ES-I3 (cell line): ENCODE results near the gene DNAJC15.

Experiments used
- H3K36me3 ChIP-seq: 2 replicates; pipeline ENCODE4 v1.6.1; 2013; ENCODE audit warnings: mild to moderate bottlenecking, low read length, control low read depth, moderate library complexity; ENCODE audit not compliant: insufficient read depth
- H3K4me1 ChIP-seq: 2 replicates; pipeline ENCODE4 v1.6.1; 2013; ENCODE audit warnings: mild to moderate bottlenecking, control low read depth, low read length; ENCODE audit not compliant: insufficient read depth
- H3K9ac ChIP-seq: 2 replicates; pipeline ENCODE4 v1.6.1; 2013; ENCODE audit warnings: low read depth, mild to moderate bottlenecking, low read length, moderate library complexity
- H3K9me3 ChIP-seq: 2 replicates; pipeline ENCODE4 v1.6.1; 2013; ENCODE audit warnings: mild to moderate bottlenecking, low read length, moderate library complexity; ENCODE audit not compliant: control insufficient read depth, insufficient read depth

DNAJC15 gene

GRCh38 chr13:43102304-43102703 is 78.9 kb downstream of the DNAJC15 start:
- Histone ChIP-seq H3K4me1 (no peaks in the 10 kb centered on the region), H3K9ac (no peak overlapping the region), H3K9me3 (no peaks in the 10 kb centered on the region), H3K36me3 (no peaks in the 10 kb centered on the region)

GRCh38 chr13:43107780-43108179 is 84.4 kb downstream of the DNAJC15 start:
- Histone ChIP-seq H3K9me3 (no peaks in the 10 kb centered on the region), H3K9ac (no peak overlapping the region), H3K36me3 (no peaks in the 10 kb centered on the region), H3K4me1 (no peaks in the 10 kb centered on the region)

- H3K9ac ChIP-seq = no peak overlapping the region
- H3K36me3 ChIP-seq = no peaks in the 10 kb centered on the region
- H3K9me3 ChIP-seq = no peaks in the 10 kb centered on the region
- no peaks in the 10 kb centered on the region for H3K4me1 ChIP-seq
These were observed 86.7 kb downstream of the DNAJC15 start for GRCh38 chr13:43110036-43110435.

GRCh38 chr13:43110658-43111057 is 87.3 kb downstream of the DNAJC15 start:
- Histone ChIP-seq H3K4me1 (no peaks in the 10 kb centered on the region), H3K9ac (no peak overlapping the region), H3K9me3 (no peaks in the 10 kb centered on the region)

GRCh38 chr13:43111559-43112400 is 88.4 kb downstream of the DNAJC15 start:
- Histone ChIP-seq H3K9ac (no peak overlapping the region), H3K36me3 (no peaks in the 10 kb centered on the region), H3K4me1 (no peaks in the 10 kb centered on the region), H3K9me3 (no peaks in the 10 kb centered on the region)

More at GRCh38 chr13:43110658-43111057, 87.3 kb downstream of the DNAJC15 start:
- no peaks in the 10 kb centered on the region for H3K36me3 ChIP-seq

GRCh38 chr13:43113603-43114002 is 90.2 kb downstream of the DNAJC15 start:
- no peaks in the 10 kb centered on the region for H3K9me3 ChIP-seq
- H3K9ac ChIP-seq = no peak overlapping the region
- H3K4me1 ChIP-seq = no peaks in the 10 kb centered on the region
- H3K36me3 ChIP-seq = no peaks in the 10 kb centered on the region

GRCh38 chr13:43114504-43114903 is 91.1 kb downstream of the DNAJC15 start:
- no peaks in the 10 kb centered on the region for H3K9me3 ChIP-seq
- no peak overlapping the region for H3K9ac ChIP-seq
- H3K4me1 ChIP-seq = no peaks in the 10 kb centered on the region
- no peaks in the 10 kb centered on the region for H3K36me3 ChIP-seq

GRCh38 chr13:43115141-43115540 is 91.8 kb downstream of the DNAJC15 start:
- H3K9me3 ChIP-seq = no peaks in the 10 kb centered on the region

GRCh38 chr13:43116242-43116641 is 92.9 kb downstream of the DNAJC15 start:
- H3K4me1 ChIP-seq = no peaks in the 10 kb centered on the region
- H3K9me3 ChIP-seq = no peaks in the 10 kb centered on the region
- no peak overlapping the region for H3K9ac ChIP-seq
- H3K36me3 ChIP-seq = no peaks in the 10 kb centered on the region

More at GRCh38 chr13:43115141-43115540, 91.8 kb downstream of the DNAJC15 start:
- Histone ChIP-seq H3K9ac (no peak overlapping the region), H3K4me1 (no peaks in the 10 kb centered on the region), H3K36me3 (no peaks in the 10 kb centered on the region)

- Histone ChIP-seq H3K9me3 (no peaks in the 10 kb centered on the region), H3K4me1 (no peaks in the 10 kb centered on the region; the same call in 1 of the 2 replicates), H3K9ac (no peak overlapping the region), H3K36me3 (no peaks in the 10 kb centered on the region)
These were observed 95.1 kb downstream of the DNAJC15 start for GRCh38 chr13:43118521-43118920.

- no peaks in the 10 kb centered on the region for H3K36me3 ChIP-seq
- no peaks in the 10 kb centered on the region for H3K9me3 ChIP-seq
- H3K4me1 ChIP-seq = no peaks in the 10 kb centered on the region; the same call in 1 of the 2 replicates
These were observed 95.8 kb downstream of the DNAJC15 start for GRCh38 chr13:43119206-43119605.

GRCh38 chr13:43122791-43123190 is 99.4 kb downstream of the DNAJC15 start:
- H3K9me3 ChIP-seq = no peaks in the 10 kb centered on the region
- H3K9ac ChIP-seq = no peak overlapping the region
- peaks cover 12% of the 10 kb centered on the region for H3K4me1 ChIP-seq
- H3K36me3 ChIP-seq = no peaks in the 10 kb centered on the region

More at GRCh38 chr13:43119206-43119605, 95.8 kb downstream of the DNAJC15 start:
- H3K9ac ChIP-seq = no peak overlapping the region

GRCh38 chr13:43123856-43124255 is 100.5 kb downstream of the DNAJC15 start:
- Histone ChIP-seq H3K9me3 (no peaks in the 10 kb centered on the region), H3K36me3 (no peaks in the 10 kb centered on the region), H3K4me1 (peaks cover 15% of the 10 kb centered on the region), H3K9ac (no peak overlapping the region)

GRCh38 chr13:43124490-43124889 is 101.1 kb downstream of the DNAJC15 start:
- Histone ChIP-seq H3K9me3 (no peaks in the 10 kb centered on the region), H3K36me3 (no peaks in the 10 kb centered on the region), H3K4me1 (peaks cover 15% of the 10 kb centered on the region), H3K9ac (no peak overlapping the region)

- Histone ChIP-seq H3K4me1 (peaks cover 15% of the 10 kb centered on the region), H3K36me3 (no peaks in the 10 kb centered on the region), H3K9ac (no peak overlapping the region), H3K9me3 (no peaks in the 10 kb centered on the region)
These were observed 103.0 kb downstream of the DNAJC15 start for GRCh38 chr13:43126420-43126819.
